HG03432 (cell line): Measurements from ENCODE around the gene CIAO1.
"Not testable (repeated sequence)": the region's sequence is repeated elsewhere in the genome, so short reads cannot be mapped to it uniquely, and the experiment has no call there.

Experiments used
- ATAC-seq: cut with Tn5 transposase; IDR thresholded peaks from one replicate; pipeline ENCODE4 v1.9.1; 2021; ENCODE audit warnings: mild to moderate bottlenecking, moderate library complexity; ENCODE audit not compliant: unreplicated experiment

Gene CIAO1

DNA sequence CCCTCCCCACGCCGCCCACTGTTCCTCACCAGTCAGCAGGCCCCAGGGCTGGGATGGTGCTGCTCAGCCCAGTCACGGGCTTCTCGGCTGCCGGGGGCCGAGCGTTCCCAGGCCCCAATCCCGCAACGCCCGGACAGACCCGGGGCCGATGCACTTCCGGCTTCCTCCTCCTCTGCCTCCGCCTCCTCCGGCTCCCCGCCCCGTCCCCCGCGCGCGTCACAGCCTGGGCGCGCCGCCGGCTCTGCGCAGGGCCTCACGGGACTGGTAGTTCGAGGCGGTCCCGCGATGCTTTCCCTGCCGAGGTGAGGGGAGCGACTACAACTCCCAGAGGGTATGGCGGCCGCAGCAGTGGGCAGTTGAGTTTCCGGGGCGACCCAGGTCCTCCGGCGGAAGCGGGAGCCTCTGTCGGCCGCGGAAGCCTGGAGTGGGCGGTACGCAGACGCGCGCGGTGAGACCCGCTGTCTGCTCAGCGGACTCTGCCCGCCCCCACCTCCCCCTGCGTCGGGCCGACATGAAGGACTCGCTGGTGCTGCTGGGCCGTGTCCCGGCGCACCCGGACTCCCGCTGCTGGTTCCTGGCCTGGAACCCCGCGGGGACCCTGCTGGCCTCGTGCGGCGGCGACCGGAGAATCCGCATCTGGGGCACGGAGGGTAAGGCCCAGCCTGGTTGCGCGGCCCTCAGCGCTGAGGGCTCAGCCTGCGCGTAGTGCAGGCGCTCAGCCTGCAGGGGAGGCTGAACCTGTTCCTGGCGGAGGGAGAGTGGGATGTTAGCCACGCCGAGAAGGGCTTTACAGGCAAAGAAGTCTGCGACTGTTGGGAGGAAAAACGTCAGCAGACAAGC is at the start of gene CIAO1, which contains the start of gene TMEM127:
CIAO1 (plus strand) TSS at position 386 of the 840 bp plus-strand sequence; CDS start at position 512, 126 bp downstream.
TMEM127 (minus strand) TSS at position 158 of the 840 bp plus-strand sequence. CDS start 616 bp downstream, outside the sequence.
- ATAC-seq, result peak; percentile 93

GRCh38 chr2:96218508-96219131 is 47.4 kb upstream of the CIAO1 start:
- no peak for ATAC-seq

DNA sequence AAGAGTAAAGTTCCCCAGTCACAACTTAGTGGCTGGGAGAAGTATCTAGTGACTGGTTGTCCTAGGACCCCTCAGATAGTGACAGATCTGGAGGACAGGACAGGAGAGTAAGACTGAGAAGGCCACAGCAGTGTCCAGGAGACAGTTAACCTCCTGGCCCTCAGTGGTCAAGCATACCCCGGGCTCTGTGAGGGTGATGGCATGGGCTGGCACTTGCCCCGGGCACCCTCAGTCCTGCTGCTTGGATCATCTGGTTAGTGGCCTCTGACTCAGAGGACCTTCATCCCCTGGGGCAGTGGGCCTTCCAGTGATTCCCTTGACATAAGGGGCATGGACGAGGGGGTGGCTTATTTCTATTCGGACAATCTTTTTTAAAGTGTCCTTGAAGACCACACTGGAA is 46.1 kb upstream of the CIAO1 start:
- ATAC-seq, result not testable (repeated sequence)

GRCh38 chr2:96221106-96221505 is 44.9 kb upstream of the CIAO1 start:
- ATAC-seq, result not testable (repeated sequence)

GRCh38 chr2:96225016-96225533 is 41.0 kb upstream of the CIAO1 start:
- peak; percentile 86 for ATAC-seq

DNA sequence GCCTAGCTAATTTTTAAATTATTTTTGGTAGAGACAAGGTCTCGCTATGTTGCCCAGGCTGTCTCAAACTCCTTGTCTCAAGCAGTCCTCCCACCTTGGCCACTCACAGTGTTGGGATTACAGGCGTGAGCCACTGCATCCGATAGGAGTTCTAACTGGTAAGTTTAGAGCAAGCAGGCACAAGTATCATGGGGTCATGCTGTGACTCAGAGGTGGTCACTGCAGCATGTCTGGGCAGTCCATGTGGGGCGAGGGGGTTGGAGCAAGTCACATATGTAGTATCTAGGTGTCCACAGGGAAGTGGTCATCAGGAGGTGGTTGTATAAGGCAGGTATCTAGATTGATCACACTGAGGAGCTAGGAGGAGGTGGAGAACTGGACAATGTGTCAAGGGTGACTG is 34.7 kb upstream of the CIAO1 start:
- no peak for ATAC-seq

GRCh38 chr2:96233436-96233835 is 32.6 kb upstream of the CIAO1 start:
- ATAC-seq, result no peak

DNA sequence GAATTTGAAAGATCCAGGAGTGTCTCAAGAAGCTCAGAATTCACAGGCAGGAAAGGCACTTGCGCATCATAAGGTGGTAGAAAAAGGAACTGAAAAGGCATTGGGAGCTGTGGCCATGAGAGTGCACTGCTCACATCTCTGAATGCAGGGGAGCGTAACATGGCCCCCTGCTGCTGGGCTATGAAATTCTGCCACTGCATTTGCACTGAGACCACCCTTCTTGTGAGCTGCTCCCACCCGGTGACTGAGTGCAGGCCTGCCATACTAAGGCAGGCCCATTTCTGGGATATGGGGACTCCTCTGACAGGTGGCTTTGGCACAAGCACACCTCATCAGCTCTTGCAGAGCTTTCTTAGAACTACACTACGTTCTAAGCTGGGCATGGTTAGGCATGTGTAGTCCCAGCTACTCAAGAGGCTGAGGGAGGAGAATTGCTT is 32.1 kb upstream of the CIAO1 start:
- ATAC-seq, result peak; percentile 95

- no peak for ATAC-seq
Observed at GRCh38 chr2:96236882-96237281, 29.1 kb upstream of the CIAO1 start.

GRCh38 chr2:96238266-96238665 is 27.8 kb upstream of the CIAO1 start:
- ATAC-seq, result no peak

DNA sequence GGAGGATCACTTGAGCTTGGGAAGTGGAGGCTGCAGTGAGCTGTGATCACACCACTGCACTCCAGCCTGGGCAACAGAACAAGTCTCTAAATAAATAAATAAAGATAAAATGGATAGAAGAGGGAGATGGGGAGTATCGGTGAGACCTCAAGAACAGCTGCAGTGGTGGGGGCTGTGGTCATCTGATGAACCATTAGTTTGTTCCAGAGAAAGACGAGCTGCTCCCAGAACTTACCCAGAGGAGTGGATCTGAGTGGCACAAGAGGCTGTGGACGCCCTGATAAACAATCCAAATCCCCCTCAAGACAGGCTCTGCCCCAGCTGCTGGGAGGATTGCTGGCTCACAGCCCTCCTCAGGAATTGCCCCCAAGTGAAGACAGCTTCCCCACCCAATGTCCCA is 26.9 kb upstream of the CIAO1 start:
- ATAC-seq, result no peak

DNA sequence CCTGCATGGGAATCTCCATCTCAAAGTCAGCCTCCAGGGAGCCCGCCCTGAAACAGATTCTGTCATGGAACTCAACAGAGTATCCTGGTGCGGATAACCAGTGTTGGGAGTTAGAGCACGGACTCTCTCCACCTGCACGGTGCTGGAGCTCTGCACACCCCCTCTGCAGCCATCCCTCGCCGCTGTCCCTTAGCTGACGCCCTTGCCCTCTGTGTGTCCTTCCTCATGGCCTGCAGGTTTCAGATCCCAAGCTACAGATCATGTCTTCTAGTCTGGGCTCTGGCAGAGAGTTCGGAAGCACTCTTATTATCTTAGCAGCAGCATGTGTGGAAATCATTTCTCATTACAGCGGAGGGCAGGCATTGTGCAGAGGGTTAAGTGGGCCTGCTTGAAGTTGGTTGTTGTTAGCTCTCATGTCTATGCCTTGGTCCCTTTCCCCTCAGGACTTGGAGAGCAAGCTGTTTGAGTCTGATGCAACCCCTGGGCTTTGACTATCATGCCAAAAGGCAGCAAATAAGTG is 26.2 kb upstream of the CIAO1 start:
- ATAC-seq, result no peak

GRCh38 chr2:96240341-96241038 is 25.5 kb upstream of the CIAO1 start:
- no peak for ATAC-seq

DNA sequence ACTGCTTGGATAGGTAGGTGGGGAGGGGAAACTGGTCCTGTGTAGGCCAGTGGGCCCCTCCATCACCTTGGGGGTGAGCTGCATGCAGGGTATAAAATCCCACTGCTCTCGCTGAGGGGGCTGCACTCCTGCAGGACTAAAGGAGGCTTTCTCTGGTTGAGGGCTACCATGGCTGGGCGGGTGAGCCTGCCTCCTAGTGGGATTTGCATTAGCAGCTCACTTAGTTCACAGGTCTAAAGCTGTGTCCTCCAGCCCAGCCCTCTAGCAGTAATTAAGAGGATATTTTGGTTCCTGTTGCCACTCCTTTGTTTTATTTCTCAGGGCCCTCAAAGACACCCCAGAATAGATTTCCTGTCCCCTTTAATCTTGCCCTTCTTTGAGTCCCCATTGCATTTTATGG is 24.8 kb upstream of the CIAO1 start:
- ATAC-seq, result no peak

DNA sequence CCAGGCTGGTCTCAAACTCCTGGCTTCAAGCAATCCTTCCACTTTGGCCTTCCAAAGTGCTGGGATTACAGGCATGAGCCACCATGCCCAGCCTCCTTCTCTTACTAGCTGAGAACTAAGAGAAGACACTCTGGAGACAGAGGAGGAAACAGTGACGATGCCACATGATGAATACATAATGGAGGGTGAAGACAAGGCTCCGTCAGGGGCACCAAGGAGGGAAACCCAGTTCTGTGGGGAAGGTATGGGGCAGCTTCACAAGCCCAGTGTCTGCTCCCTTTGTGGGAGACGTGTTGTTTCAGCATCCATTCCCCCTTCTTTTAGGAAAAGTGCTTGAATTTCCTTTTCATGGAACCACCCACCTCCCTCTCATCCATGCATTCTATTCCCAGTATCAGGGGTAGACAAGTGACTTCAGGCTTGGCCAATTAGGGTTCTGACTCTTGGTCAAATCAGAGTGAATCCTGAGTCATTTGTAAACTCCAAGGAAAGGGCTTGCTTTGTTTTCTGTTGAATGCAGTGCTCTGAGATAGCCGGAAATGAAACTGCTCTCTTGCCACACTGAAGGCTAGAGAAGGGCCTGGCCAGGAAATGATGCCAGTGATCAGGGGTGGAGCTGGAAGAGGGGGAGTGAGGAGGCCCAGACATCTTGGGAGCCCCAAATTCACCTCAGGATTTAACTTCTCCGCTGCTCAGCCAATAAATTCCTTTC is 24.0 kb upstream of the CIAO1 start:
- ATAC-seq, result peak; percentile 94

GRCh38 chr2:96243843-96244242 is 22.2 kb upstream of the CIAO1 start:
- ATAC-seq, result no peak

- no peak for ATAC-seq
Observed at GRCh38 chr2:96245609-96246390, 20.2 kb upstream of the CIAO1 start.

DNA sequence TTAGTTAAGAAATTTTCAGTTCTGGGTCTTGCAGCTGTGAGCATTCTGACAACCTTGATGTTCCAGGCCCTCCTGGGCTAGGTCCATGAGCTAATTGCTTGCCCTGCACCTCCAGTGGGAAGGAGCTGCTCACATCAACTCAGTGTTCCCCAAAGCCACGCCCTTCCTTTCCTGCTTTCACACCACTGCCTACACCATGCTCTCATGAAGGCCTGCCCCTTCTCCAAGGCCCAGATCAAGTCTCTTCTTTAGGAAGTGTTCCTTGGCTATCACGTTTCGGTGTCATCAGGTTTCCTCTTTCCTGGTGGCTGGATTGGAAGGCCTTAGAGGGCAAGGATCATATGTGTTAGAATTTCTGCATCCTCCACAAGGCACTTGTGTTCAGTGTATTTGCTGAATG is 19.0 kb upstream of the CIAO1 start:
- ATAC-seq, result no peak

- ATAC-seq, result no peak
Observed at GRCh38 chr2:96247896-96248295, 18.1 kb upstream of the CIAO1 start.

GRCh38 chr2:96248624-96249023 is 17.4 kb upstream of the CIAO1 start:
- no peak for ATAC-seq
